Lower leg skin (tissue), 3 donors: ENCODE results near the gene GPD2.

Experiments
- CTCF ChIP-seq, 3 donors: fragments of 450-650 bp; IDR thresholded peaks; one replicate each; pipeline ENCODE4 v1.5.1; 2016; ENCODE audit warnings: antibody characterized with exemption in 3 of 3, mild to moderate bottlenecking in 3 of 3, moderate library complexity in 2 of 3
- POLR2A ChIP-seq, 2 donors: fragments of 450-650 bp; IDR thresholded peaks; one replicate each; pipeline ENCODE4 v1.6.1; 2016 to 2017; ENCODE audit warnings: antibody characterized with exemption in 2 of 2, mild to moderate bottlenecking in 1 of 2, moderate library complexity in 1 of 2

- TF ChIP-seq CTCF (IDR thresholded peaks at IDR 0.05) (no peak), POLR2A (IDR thresholded peaks at IDR 0.05) (no peak)
Observed at GRCh38 chr2:156635646-156636045, 199.5 kb downstream of the GPD2 start.
